ENCODE measurements around the gene FGFRL1.

GRCh38 chr4:965766-966134, 45.7 kb upstream of the FGFRL1 start:
- TF ChIP-seq CTCF (IDR thresholded peaks at IDR 0.05), result no peak
- TF ChIP-seq POLR2A (IDR thresholded peaks at IDR 0.05), result no peak
